Panc1 (cell line): Measurements from ENCODE around the gene AIFM3. TPM values are rescaled to one million over a fixed set of nuclear protein-coding genes. Genes with fewer than 3 reads are reported as not detected.
A peak's percentile ranks its signal among the peaks of the same experiment; 100 is the strongest.
"Not testable (repeated sequence)": the region's sequence is repeated elsewhere in the genome, so short reads cannot be mapped to it uniquely, and the experiment has no call there.

Experiments
- ATAC-seq: fragments of 200-7000 bp; cut with Tn5 transposase; 2 replicates; pipeline ENCODE4 v1.9.1; 2020; ENCODE audit warnings: mild to moderate bottlenecking, moderate library complexity
- BruUV-seq: library from RNA; stranded (reverse); fragments of 400-500 nt; replicated peaks from 2 replicates; lab custom pipeline; 2021; lab: Mats Ljungman, UMichigan
- CTCF ChIA-PET: fragments of 300-600 bp; sonication (Branson Sonifier 250); formaldehyde crosslinking; loops from one replicate; lab custom pipeline; 2022; ENCODE audit warnings: antibody characterized with exemption; lab: Charles Lee
- POLR2A ChIA-PET: fragments of 300-600 bp; sonication (Branson Sonifier 250); formaldehyde crosslinking; loops from one replicate; lab custom pipeline; 2022; ENCODE audit warnings: antibody characterized with exemption; lab: Charles Lee
- DNase-seq: peaks from one replicate; pipeline ENCODE4 v3.0.0-alpha.2; 2010; ENCODE audit warnings: low read depth, low spot score
- H3K27ac ChIP-seq: 2 replicates; pipeline ENCODE4 v1.5.1; 2011; ENCODE audit warnings: mild to moderate bottlenecking, low read length, inconsistent platforms
- H3K27me3 ChIP-seq: fragments of 200-500 bp; sonication (Bioruptor generic); 2 replicates; pipeline ENCODE4 v1.6.0; 2014; ENCODE audit warnings: low read length, inconsistent platforms; ENCODE audit not compliant: control insufficient read depth, insufficient read depth
- H3K36me3 ChIP-seq: fragments of 200-500 bp; sonication (Bioruptor generic); 2 replicates; pipeline ENCODE4 v1.5.1; 2014; ENCODE audit warnings: inconsistent platforms, mild to moderate bottlenecking, low read length, moderate library complexity; ENCODE audit not compliant: control insufficient read depth, insufficient read depth
- H3K4me1 ChIP-seq: 2 replicates; pipeline ENCODE4 v1.5.1; 2011; ENCODE audit warnings: inconsistent platforms, mild to moderate bottlenecking, low read length, moderate library complexity; ENCODE audit not compliant: control insufficient read depth, insufficient read depth
- H3K4me3 ChIP-seq, 2 experiments: 2 replicates each; pipeline ENCODE4 v1.5.1; 2011 to 2012; ENCODE audit warnings: low read depth in 2 of 2, low read length in 2 of 2, mild to moderate bottlenecking in 2 of 2, inconsistent platforms in 1 of 2, moderate library complexity in 1 of 2
- H3K9me3 ChIP-seq: fragments of 200-500 bp; sonication (Bioruptor generic); 2 replicates; pipeline ENCODE4 v1.5.1; 2014; ENCODE audit warnings: low read depth, mild to moderate bottlenecking, inconsistent platforms, low read length, moderate library complexity; ENCODE audit not compliant: control insufficient read depth, insufficient read depth
- CTCF ChIP-seq: fragments of 450-650 bp; IDR thresholded peaks from 2 replicates; pipeline ENCODE4 v1.5.1; 2017; ENCODE audit warnings: mild to moderate bottlenecking
- POLR2AphosphoS5 ChIP-seq: IDR thresholded peaks from 2 replicates; pipeline ENCODE4 v1.6.1; 2012; ENCODE audit warnings: mild to moderate bottlenecking, low read depth, low read length, moderate library complexity
- REST ChIP-seq, 2 experiments: IDR thresholded peaks; 2 replicates each; pipeline ENCODE4 v1.6.1; 2011 to 2012; ENCODE audit warnings: low read depth in 2 of 2, control low read depth in 1 of 2, low read length in 1 of 2, mild to moderate bottlenecking in 1 of 2, moderate library complexity in 1 of 2; ENCODE audit not compliant: insufficient read depth in 1 of 2
- SIN3A ChIP-seq: IDR thresholded peaks from 2 replicates; pipeline ENCODE4 v1.6.1; 2012; ENCODE audit warnings: low read depth, mild to moderate bottlenecking, low read length, moderate library complexity, borderline replicate concordance; ENCODE audit not compliant: insufficient read depth
- TCF7L2 ChIP-seq: IDR thresholded peaks from 2 replicates; pipeline ENCODE4 v1.6.1; 2011; ENCODE audit warnings: mild to moderate bottlenecking, low read depth, low read length, inconsistent platforms
- in situ Hi-C: cut with HindIII; loops from 2 replicates; pipeline ENCODE4 v1.10.0; 2016; ENCODE audit warnings: low sequenced_read_pairs, low pct_unique_long_range_greater_than_20kb
- intact Hi-C: fragments of 100-400 bp; cut with micrococcal nuclease; formaldehyde crosslinking; loops from one replicate; pipeline ENCODE4 v1.10.0; 2022; ENCODE audit not compliant: unreplicated experiment
- total RNA-seq: library from RNA; stranded (reverse); gene quantifications from one replicate; pipeline ENCODE4 v1.2.1, GENCODE V29; 2021; ENCODE audit not compliant: unreplicated experiment

AIFM3 gene
- total RNA-seq, 1 experiment from 2014 or later: 2.7 TPM

- ChIA-PET POLR2A (interaction anchor here (0.7 kb wide), 1 partner anchor 23 kb away, joined by 6 read pairs; no protein-coding TSS in a partner anchor), CTCF (no interaction called here)
- Histone ChIP-seq H3K4me1 (peaks cover 8% of the 10 kb centered on the region), H3K27me3 (no peaks in the 10 kb centered on the region), H3K36me3 (no peaks in the 10 kb centered on the region), H3K27ac (no peak overlapping the region), H3K9me3 (no peaks in the 10 kb centered on the region), H3K4me3 (no peak overlapping the region)
- in situ Hi-C loops (no loop called here), intact Hi-C loops (no loop called here)
- no peak for TF ChIP-seq POLR2AphosphoS5
- no peak for TF ChIP-seq CTCF
- TF ChIP-seq SIN3A: no peak
- TF ChIP-seq TCF7L2: no peak
- no peak for TF ChIP-seq REST (IDR thresholded peaks at IDR 0.05; ENCODE audit: insufficient read depth in 1 of 2, low read depth in 2 of 2, low read length in 1 of 2)
- 0 out of 2 replicates have a peak, but pooled peaks have one; percentile 51 for ATAC-seq
- BruUV-seq: no TSS peak
- no peak for DNase-seq
Observed at GRCh38 chr22:20937031-20937793, 29.8 kb upstream of the AIFM3 start.

GRCh38 chr22:20937794-20938671 is 29.0 kb upstream of the AIFM3 start:
- Histone ChIP-seq H3K4me1 (peaks cover 8% of the 10 kb centered on the region), H3K4me3 (no peak overlapping the region), H3K27me3 (no peaks in the 10 kb centered on the region), H3K9me3 (no peaks in the 10 kb centered on the region), H3K36me3 (no peaks in the 10 kb centered on the region), H3K27ac (no peak overlapping the region)
- in situ Hi-C loops (no loop called here), intact Hi-C loops (no loop called here)
- ATAC-seq (no peak), DNase-seq (no peak)
- TF ChIP-seq POLR2AphosphoS5: no peak
- no peak for TF ChIP-seq SIN3A
- no peak for TF ChIP-seq REST (IDR thresholded peaks at IDR 0.05; ENCODE audit: insufficient read depth in 1 of 2, low read depth in 2 of 2, low read length in 1 of 2)
- no peak for TF ChIP-seq TCF7L2
- TF ChIP-seq CTCF: no peak
- ChIA-PET POLR2A (interaction anchor here (0.5 to 0.7 kb wide), 2 partner anchors 11 to 22 kb away, joined by 3 to 6 read pairs; no protein-coding TSS in a partner anchor), CTCF (interaction anchor here (0.6 kb wide), 1 partner anchor 21 kb away, joined by 3 read pairs; no protein-coding TSS in a partner anchor)
- BruUV-seq: no TSS peak

GRCh38 chr22:20939457-20940185 is 27.4 kb upstream of the AIFM3 start:
- H3K4me1 ChIP-seq, H3K9me3 ChIP-seq, CTCF ChIA-PET, H3K36me3 ChIP-seq, POLR2A ChIA-PET, H3K27me3 ChIP-seq, H3K27ac ChIP-seq, BruUV-seq, H3K4me3 ChIP-seq, ATAC-seq, DNase-seq, in situ Hi-C loops: not testable (repeated sequence)
- intact Hi-C loops: loop anchor here (10.0 kb wide), 1 partner anchor 55 kb away; no protein-coding TSS in a partner anchor
